Heart left ventricle (tissue), 16 donors: ENCODE results near the gene ZC3H18. TPM values are rescaled to one million over a fixed set of nuclear protein-coding genes. Genes with fewer than 3 reads are reported as not detected.
"Not testable (repeated sequence)": the region's sequence is repeated elsewhere in the genome, so short reads cannot be mapped to it uniquely, and the experiment has no call there.

Experiments used
- ATAC-seq, 4 donors: fragments of 200-7000 bp; cut with Tn5 transposase; one replicate each; pipeline ENCODE4 v1.9.1; 2020 to 2022; ENCODE audit warnings: moderate library complexity in 4 of 4, mild to moderate bottlenecking in 3 of 4, moderate number of reproducible peaks in 1 of 4
- DNase-seq, 5 donors: peaks; one replicate each; pipeline ENCODE4 v3.0.0-alpha.2; 2020
- H3K27ac ChIP-seq, 12 donors: fragments of 200-600 bp; sonication (generic) in 4 of 12; one replicate each; pipeline versions ENCODE4 v1.5.0 to v1.8.0; 2016 to 2022; ENCODE audit warnings: mild to moderate bottlenecking in 2 of 12
- H3K27me3 ChIP-seq, 9 donors: fragments of 200-600 bp; sonication (generic) in 2 of 9; one replicate each; pipeline versions ENCODE4 v1.5.1 to v1.8.0; 2016 to 2022; ENCODE audit warnings: mild to moderate bottlenecking in 3 of 9
- H3K36me3 ChIP-seq, 9 donors: fragments of 200-600 bp; sonication (generic) in 2 of 9; one replicate each; pipeline versions ENCODE4 v1.5.0 to v1.8.0; 2018 to 2022; ENCODE audit warnings: mild to moderate bottlenecking in 2 of 9
- H3K4me1 ChIP-seq, 12 donors: fragments of 200-600 bp; sonication (generic) in 4 of 12; one replicate each; pipeline versions ENCODE4 v1.5.0 to v1.8.0; 2016 to 2022; ENCODE audit warnings: mild to moderate bottlenecking in 3 of 12
- H3K4me3 ChIP-seq, 12 donors: fragments of 200-600 bp; sonication (generic) in 4 of 12; one replicate each; pipeline versions ENCODE4 v1.5.0 to v1.8.0; 2017 to 2022; ENCODE audit warnings: mild to moderate bottlenecking in 9 of 12, moderate library complexity in 4 of 12
- H3K9me3 ChIP-seq, 12 donors: fragments of 200-600 bp; sonication (generic) in 4 of 12; one replicate each; pipeline versions ENCODE4 v1.5.0 to v1.8.0; 2016 to 2022; ENCODE audit warnings: mild to moderate bottlenecking in 1 of 12
- POLR2A ChIP-seq, 2 donors: fragments of 450-650 bp; IDR thresholded peaks; one replicate each; pipeline ENCODE4 v1.6.1; 2017; ENCODE audit warnings: antibody characterized with exemption in 2 of 2, mild to moderate bottlenecking in 2 of 2, moderate library complexity in 2 of 2
- WGBS, 4 donors: extraction: QIAGEN DNeasy Blood & Tissue Kit in 2 of 4; methylation state at CpG; one replicate each; pipeline versions ENCODE4 v1.1.5 to v1.1.7; 2013 to 2018; 5-methylcytosine and 5-hydroxymethylcytosine counted together
- intact Hi-C, 10 donors: fragments of 100-400 bp; cut with DNase I; formaldehyde crosslinking; loops; one replicate each; pipeline versions ENCODE4 v1.11.1 to v1.14.2; 2022
- polyA plus RNA-seq, 2 donors: library from polyadenylated mRNA; stranded (reverse); fragments of 200-250 nt; gene quantifications; one replicate each; pipeline ENCODE4 v1.2.3, GENCODE V29; 2013
- total RNA-seq, 9 donors: library from RNA; depleted of rRNA in 2 of 9; stranded (reverse); fragments of >200 nt in 2 of 9; fragmentation: NEBNext Ultra II Directional in 3 of 9; extraction: Animal tissue kit (Norgen Biotek cat#: 25700) in 3 of 9; gene quantifications; one replicate each; pipeline versions ENCODE4 v1.1.0 to v1.2.4, GENCODE V29; 2016 to 2023
- TF ChIP-seq, protein P1 (sequence below), 12 donors: fragments of 200-600 bp; sonication (generic) in 4 of 12; IDR thresholded peaks; one replicate each; pipeline versions ENCODE4 v1.5.0 to v1.8.0; 2018 to 2022; ENCODE audit warnings: antibody characterized with exemption in 12 of 12, mild to moderate bottlenecking in 5 of 12
- donor health status: ischemic (EF 13 %, LVEDD 7.1; RV severe dilation, severe dysfunction).
- donor health status: healthy with polysubstance abuse.
- donor health status: DM: no; HTN: yes; CAD: no.
- donor health status: DM: no; HTN: no; CAD: no.
- donor health status: ischemic (EF 25% LVEDD 6.9; RV normal size, moderate dysfunction).
- donor health status: ischemic (EF 25% LVEDD 5.7; RV mildly dilated, moderate dysfunction).
- donor health status: healthy.
- donor health status: DM: yes; HTN: yes; CAD: no.
- donor health status: ischemic (EF 35%, LVEDD 5.7; RV mildly dilated, moderate dysfunction).
- donor health status: nonischemic (EF 11% LVEDD 7.7; RV severe dilation, severe dysfunction).
- donor health status: DM: yes; HTN: yes; CAD: no.
- donor health status: PGD.
- donor health status: ischemic (EF 29% LVEDD 5.4; RV normal size, mild dysfunction).
- donor health status: nonischemic (EF 23%, LVEDD 6.1; RV moderate dilation, normal function).

The ZC3H18 gene
- total and polyA plus RNA-seq, 11 donors = 8.4 to 28.4 (median 21.9) TPM

DNA sequence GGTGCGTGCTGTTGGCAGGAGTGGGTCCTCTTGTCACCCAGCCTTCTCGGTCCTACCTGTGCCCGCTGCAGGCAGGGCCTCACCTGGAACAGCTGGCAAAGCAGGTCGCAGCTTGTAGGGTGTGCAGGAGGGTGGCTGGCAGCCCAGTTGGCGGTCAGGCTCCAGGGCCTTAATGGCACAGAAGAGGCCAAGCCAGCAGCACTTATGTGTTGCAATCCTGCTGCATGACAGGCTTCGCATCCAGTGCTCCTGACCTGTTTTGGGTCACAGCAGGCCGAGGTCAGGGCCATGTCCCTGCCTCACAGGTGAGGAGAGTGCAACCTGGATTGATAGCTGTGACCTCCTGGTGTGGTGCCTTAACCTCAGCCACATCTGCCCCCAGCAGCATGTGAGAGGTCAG, 31.9 kb downstream of the ZC3H18 start:
- TF ChIP-seq POLR2A (IDR thresholded peaks at IDR 0.05) = no peak
- TF ChIP-seq, protein P1, sequence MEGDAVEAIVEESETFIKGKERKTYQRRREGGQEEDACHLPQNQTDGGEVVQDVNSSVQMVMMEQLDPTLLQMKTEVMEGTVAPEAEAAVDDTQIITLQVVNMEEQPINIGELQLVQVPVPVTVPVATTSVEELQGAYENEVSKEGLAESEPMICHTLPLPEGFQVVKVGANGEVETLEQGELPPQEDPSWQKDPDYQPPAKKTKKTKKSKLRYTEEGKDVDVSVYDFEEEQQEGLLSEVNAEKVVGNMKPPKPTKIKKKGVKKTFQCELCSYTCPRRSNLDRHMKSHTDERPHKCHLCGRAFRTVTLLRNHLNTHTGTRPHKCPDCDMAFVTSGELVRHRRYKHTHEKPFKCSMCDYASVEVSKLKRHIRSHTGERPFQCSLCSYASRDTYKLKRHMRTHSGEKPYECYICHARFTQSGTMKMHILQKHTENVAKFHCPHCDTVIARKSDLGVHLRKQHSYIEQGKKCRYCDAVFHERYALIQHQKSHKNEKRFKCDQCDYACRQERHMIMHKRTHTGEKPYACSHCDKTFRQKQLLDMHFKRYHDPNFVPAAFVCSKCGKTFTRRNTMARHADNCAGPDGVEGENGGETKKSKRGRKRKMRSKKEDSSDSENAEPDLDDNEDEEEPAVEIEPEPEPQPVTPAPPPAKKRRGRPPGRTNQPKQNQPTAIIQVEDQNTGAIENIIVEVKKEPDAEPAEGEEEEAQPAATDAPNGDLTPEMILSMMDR (IDR thresholded peaks at IDR 0.05) = no peak
- DNase-seq (peak in 1 of 5 donors; percentile 28), ATAC-seq (no peak)
- Histone ChIP-seq H3K4me1 (peaks cover 0 to 39% (median 21%) of the 10 kb centered on the region in 12 donors), H3K9me3 (no peaks in the 10 kb centered on the region), H3K27me3 (no peaks in the 10 kb centered on the region), H3K27ac (no peak overlapping the region), H3K4me3 (no peak overlapping the region), H3K36me3 (peaks cover 0 to 84% (median 71%) of the 10 kb centered on the region in 9 donors)
- intact Hi-C loops = no loop called here
- WGBS, 4 donors = 89 to 95% (median 90%) methylated on average over 3 to 7 of the region's 7 CpGs

DNA sequence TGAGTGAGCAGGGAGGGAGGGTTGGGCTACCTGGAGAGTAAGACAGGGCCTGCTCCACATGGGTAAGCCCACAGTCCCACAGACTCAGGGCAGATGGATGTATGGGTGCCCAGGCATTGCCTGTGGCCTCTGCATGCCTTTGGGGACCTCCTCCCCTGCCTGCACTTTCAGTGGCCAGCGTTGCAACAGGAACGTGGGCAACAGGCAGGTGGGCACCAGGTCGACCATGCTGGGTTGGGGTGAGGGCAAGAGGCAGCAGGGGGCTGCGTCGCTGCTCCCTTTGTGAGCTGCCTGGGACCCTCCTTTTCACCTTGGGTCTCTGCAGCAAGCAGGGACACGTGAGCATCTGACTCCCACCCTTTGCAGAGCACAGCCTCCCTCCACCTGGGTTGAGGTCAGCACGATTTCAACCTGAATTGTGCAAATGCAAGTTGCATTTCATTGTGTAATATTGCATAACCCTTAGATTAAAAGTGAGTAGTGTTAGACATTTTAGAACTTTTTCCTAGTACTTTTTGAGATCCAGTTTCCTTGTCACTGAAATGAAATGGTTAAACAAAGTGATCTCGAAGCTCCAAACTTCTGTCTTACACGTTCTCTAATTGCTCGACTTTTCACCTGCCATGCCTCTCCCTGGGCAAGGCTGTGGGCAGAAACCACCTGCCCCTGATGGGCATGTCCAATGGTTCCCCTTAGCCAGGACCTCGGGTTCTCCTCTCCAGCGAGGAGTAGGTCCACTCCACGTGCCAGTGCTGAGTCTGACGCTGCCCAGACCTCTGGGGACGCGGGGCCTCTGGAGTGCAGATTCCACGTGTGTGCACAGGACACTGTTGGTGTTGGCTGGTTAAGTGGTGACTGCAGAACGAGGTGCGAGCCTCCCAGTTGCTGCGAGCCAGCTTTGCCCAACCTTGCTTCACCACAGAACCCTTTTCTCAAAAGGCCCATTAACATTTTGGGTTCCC, 35.3 kb downstream of the ZC3H18 start:
- peak in 3 of 4 donors; percentile 44 to 77 (median 59) for ATAC-seq
- intact Hi-C loops = no loop called here
- peaks cover 0 to 84% (median 75%) of the 10 kb centered on the region in 9 donors for H3K36me3 ChIP-seq
- H3K4me1 ChIP-seq = peaks cover 0 to 16% (median 2%) of the 10 kb centered on the region in 12 donors
- H3K27me3 ChIP-seq = no peaks in the 10 kb centered on the region
- 62 to 76% (median 66%) methylated on average over 17 to 20 of the region's 20 CpGs for WGBS, 4 donors
- H3K4me3 ChIP-seq = no peak overlapping the region
- H3K9me3 ChIP-seq = no peaks in the 10 kb centered on the region
- TF ChIP-seq, protein P1 (IDR thresholded peaks at IDR 0.05) = no peak
- TF ChIP-seq POLR2A (IDR thresholded peaks at IDR 0.05) = no peak
- peak in 1 of 5 donors; percentile 29 for DNase-seq
- H3K27ac ChIP-seq = no peak overlapping the region

DNA sequence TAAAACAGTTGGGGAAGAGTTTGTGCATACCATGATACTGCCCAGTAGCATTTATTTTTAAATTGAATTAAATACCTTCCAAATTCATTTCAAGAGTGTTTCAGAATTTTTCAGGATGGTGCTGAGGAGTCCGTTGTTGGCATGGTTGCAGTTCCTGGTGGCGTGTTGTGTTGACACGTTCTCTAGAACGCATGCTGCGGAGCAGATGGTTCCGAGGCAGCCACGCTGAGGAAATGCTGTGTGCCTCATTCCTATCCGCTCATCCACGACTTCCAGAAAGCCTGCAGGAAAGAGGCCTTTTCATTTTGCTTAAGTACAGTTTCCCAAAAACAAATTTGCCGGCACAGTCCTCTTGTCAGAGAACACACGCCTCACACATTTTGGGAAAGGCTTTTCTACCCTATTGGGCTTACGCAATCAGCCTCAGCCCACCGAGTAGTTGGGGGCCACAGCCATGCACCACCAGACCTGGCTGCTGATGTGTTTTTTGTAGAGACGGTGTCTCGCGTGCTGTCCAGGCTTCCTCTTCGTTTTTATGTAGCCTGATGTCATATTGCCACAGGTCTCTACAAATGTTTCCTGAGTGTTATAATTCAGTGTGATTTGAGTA, 36.0 kb downstream of the ZC3H18 start:
- Histone ChIP-seq H3K4me1 (peaks cover 0 to 10% (median 0%) of the 10 kb centered on the region in 12 donors), H3K4me3 (no peak overlapping the region), H3K9me3 (no peaks in the 10 kb centered on the region), H3K27ac (no peak overlapping the region), H3K36me3 (peaks cover 0 to 84% (median 75%) of the 10 kb centered on the region in 9 donors), H3K27me3 (no peaks in the 10 kb centered on the region)
- TF ChIP-seq, protein P1 (IDR thresholded peaks at IDR 0.05) = no peak
- no peak for TF ChIP-seq POLR2A (IDR thresholded peaks at IDR 0.05)
- intact Hi-C loops = no loop called here
- WGBS, 4 donors = 91 to 93% (median 93%) methylated on average over 17 of the region's 17 CpGs
- ATAC-seq (no peak), DNase-seq (peak in 1 of 5 donors; percentile 13)

DNA sequence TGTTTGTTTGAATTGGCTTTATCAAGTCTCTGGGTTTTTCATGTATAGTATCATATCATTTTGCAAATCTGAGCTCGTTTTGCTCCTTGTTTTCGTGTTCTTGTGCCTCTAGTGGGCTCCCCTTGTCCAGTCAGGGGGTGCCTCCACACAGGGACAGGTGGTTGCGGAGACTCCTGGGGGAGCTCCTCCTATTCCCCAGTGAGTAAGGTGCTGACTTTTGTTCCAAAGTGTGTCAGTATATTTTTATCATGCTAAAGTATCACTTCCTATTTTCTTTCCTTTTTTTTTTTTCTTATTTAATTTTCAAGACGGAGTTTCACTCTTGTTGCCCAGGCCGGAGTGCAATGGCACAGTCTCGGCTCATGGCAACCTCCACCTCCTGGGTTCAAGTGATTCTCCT, 37.9 kb downstream of the ZC3H18 start:
- intact Hi-C loops = no loop called here
- 86 to 93% (median 89%) methylated on average over 6 of the region's 6 CpGs for WGBS, 4 donors
- TF ChIP-seq POLR2A (IDR thresholded peaks at IDR 0.05) = no peak
- TF ChIP-seq, protein P1 (IDR thresholded peaks at IDR 0.05) = no peak
- Histone ChIP-seq H3K4me1 (peaks cover 0 to 10% (median 0%) of the 10 kb centered on the region in 12 donors), H3K27ac (no peak overlapping the region), H3K36me3 (peaks cover 0 to 86% (median 74%) of the 10 kb centered on the region in 9 donors), H3K4me3 (no peak overlapping the region), H3K27me3 (no peaks in the 10 kb centered on the region), H3K9me3 (no peaks in the 10 kb centered on the region)
- ATAC-seq = no peak
- DNase-seq = peak in 1 of 5 donors; percentile 5

DNA sequence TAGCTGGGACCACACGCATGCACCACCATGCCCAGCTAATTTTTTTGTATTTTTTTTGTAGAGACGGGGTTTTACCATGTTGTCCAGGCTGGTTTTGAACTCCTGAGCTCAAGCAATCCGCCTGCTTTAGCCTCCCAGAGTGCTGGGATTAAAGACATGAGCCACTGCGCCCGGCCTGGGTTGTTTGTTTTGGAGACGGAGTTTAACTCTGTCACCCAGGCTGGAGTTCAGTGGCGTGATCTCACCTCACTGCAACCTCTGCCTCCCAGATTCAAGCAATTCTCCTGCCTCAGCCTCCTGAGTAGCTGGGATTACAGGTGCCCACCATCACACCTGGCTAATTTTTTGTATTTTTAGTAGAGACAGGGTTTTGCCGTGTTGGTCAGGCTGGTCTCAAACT, 39.2 kb downstream of the ZC3H18 start:
- intact Hi-C loops, H3K4me3 ChIP-seq, ATAC-seq, H3K27ac ChIP-seq, H3K27me3 ChIP-seq, H3K4me1 ChIP-seq, H3K9me3 ChIP-seq: not testable (repeated sequence)
- WGBS, 4 donors = 93 to 96% (median 94%) methylated on average over 8 of the region's 8 CpGs
- DNase-seq = peak in 1 of 5 donors; percentile 3
- peaks cover 0 to 91% (median 74%) of the 10 kb centered on the region in 9 donors for H3K36me3 ChIP-seq
